Measurements from ENCODE around the gene CYB5RL. TPM values are rescaled to one million over a fixed set of nuclear protein-coding genes. Genes with fewer than 3 reads are reported as not detected.
"Not testable (repeated sequence)": the region's sequence is repeated elsewhere in the genome, so short reads cannot be mapped to it uniquely, and the experiment has no call there.

The CYB5RL gene
- total RNA-seq, 1 donor from 2014 or later = 8.8 TPM

- Histone ChIP-seq H3K4me3 (no peak overlapping the region), H3K9me3 (no peaks in the 10 kb centered on the region), H3K36me3 (no peaks in the 10 kb centered on the region), H3K27me3 (no peaks in the 10 kb centered on the region), H3K27ac (no peak overlapping the region), H3K4me1 (no peaks in the 10 kb centered on the region)
- TF ChIP-seq CTCF (IDR thresholded peaks at IDR 0.05) = no peak
- intact Hi-C loops (cut with DNase I) = no loop called here
- DNase-seq (no peak), ATAC-seq (no peak)
Measured at GRCh38 chr1:54171606-54172005, 28.2 kb downstream of the CYB5RL start.

- Histone ChIP-seq H3K27ac (no peak overlapping the region), H3K4me3 (no peak overlapping the region), H3K9me3 (no peaks in the 10 kb centered on the region), H3K4me1 (no peaks in the 10 kb centered on the region), H3K27me3 (no peaks in the 10 kb centered on the region), H3K36me3 (no peaks in the 10 kb centered on the region)
- no peak for ATAC-seq
- DNase-seq = no peak
- intact Hi-C loops (cut with DNase I) = no loop called here
- TF ChIP-seq CTCF (IDR thresholded peaks at IDR 0.05) = no peak
Measured at GRCh38 chr1:54171016-54171415, 28.8 kb downstream of the CYB5RL start.

GRCh38 chr1:54169068-54169467, 30.8 kb downstream of the CYB5RL start:
- Histone ChIP-seq H3K27ac (no peak overlapping the region), H3K36me3 (no peaks in the 10 kb centered on the region), H3K27me3 (no peaks in the 10 kb centered on the region), H3K4me1 (no peaks in the 10 kb centered on the region), H3K4me3 (no peak overlapping the region), H3K9me3 (no peaks in the 10 kb centered on the region)
- intact Hi-C loops (cut with DNase I) = no loop called here
- TF ChIP-seq CTCF (IDR thresholded peaks at IDR 0.05) = no peak
- no peak for ATAC-seq
- no peak for DNase-seq

- no peak for ATAC-seq
- no peak for DNase-seq
- H3K27me3 ChIP-seq = no peaks in the 10 kb centered on the region
- no peak overlapping the region for H3K27ac ChIP-seq
- no peak overlapping the region for H3K4me3 ChIP-seq
- intact Hi-C loops (cut with DNase I) = no loop called here
- no peak for TF ChIP-seq CTCF (IDR thresholded peaks at IDR 0.05)
- H3K4me1 ChIP-seq = no peaks in the 10 kb centered on the region
- H3K36me3 ChIP-seq = no peaks in the 10 kb centered on the region
- H3K9me3 ChIP-seq = no peaks in the 10 kb centered on the region
Measured at GRCh38 chr1:54168206-54168965, 31.4 kb downstream of the CYB5RL start.

- no peak for ATAC-seq
- no peak for TF ChIP-seq CTCF (IDR thresholded peaks at IDR 0.05)
- H3K4me3 ChIP-seq = no peak overlapping the region
- intact Hi-C loops (cut with DNase I) = no loop called here
- no peak for DNase-seq
- no peaks in the 10 kb centered on the region for H3K27me3 ChIP-seq
- no peak overlapping the region for H3K27ac ChIP-seq
- H3K4me1 ChIP-seq = no peaks in the 10 kb centered on the region
- H3K9me3 ChIP-seq = no peaks in the 10 kb centered on the region
- no peaks in the 10 kb centered on the region for H3K36me3 ChIP-seq
Measured at GRCh38 chr1:54167422-54168139, 32.2 kb downstream of the CYB5RL start.

- H3K9me3 ChIP-seq; intact Hi-C loops (cut with DNase I); H3K27me3 ChIP-seq; H3K27ac ChIP-seq; ATAC-seq; DNase-seq; H3K4me1 ChIP-seq; H3K4me3 ChIP-seq; H3K36me3 ChIP-seq: not testable (repeated sequence)
Measured at GRCh38 chr1:54166357-54166756, 33.5 kb downstream of the CYB5RL start.

Measured in upper lobe of right lung (tissue), 1 donor.